C4-2B (cell line): ENCODE results near the gene SP8.

Source experiments
- ZFX ChIP-seq: fragments of 450-650 bp; IDR thresholded peaks from 2 replicates; pipeline ENCODE4 v1.6.1; 2017
- TF ChIP-seq, protein P1 (sequence below): fragments of 450-650 bp; conservative IDR thresholded peaks from 2 replicates; pipeline ENCODE4 v1.5.1; 2017; ENCODE audit warnings: mild to moderate bottlenecking

- TF ChIP-seq, protein P1, sequence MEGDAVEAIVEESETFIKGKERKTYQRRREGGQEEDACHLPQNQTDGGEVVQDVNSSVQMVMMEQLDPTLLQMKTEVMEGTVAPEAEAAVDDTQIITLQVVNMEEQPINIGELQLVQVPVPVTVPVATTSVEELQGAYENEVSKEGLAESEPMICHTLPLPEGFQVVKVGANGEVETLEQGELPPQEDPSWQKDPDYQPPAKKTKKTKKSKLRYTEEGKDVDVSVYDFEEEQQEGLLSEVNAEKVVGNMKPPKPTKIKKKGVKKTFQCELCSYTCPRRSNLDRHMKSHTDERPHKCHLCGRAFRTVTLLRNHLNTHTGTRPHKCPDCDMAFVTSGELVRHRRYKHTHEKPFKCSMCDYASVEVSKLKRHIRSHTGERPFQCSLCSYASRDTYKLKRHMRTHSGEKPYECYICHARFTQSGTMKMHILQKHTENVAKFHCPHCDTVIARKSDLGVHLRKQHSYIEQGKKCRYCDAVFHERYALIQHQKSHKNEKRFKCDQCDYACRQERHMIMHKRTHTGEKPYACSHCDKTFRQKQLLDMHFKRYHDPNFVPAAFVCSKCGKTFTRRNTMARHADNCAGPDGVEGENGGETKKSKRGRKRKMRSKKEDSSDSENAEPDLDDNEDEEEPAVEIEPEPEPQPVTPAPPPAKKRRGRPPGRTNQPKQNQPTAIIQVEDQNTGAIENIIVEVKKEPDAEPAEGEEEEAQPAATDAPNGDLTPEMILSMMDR = no peak
- TF ChIP-seq ZFX = no peak
Observed at GRCh38 chr7:20826243-20826642, 39.6 kb upstream of the SP8 start.
